Stomach (tissue), 9 donors: ENCODE results near the gene IL1B. TPM values are rescaled to one million over a fixed set of nuclear protein-coding genes. Genes with fewer than 3 reads are reported as not detected.

ENCODE experiments used
- DNase-seq, 2 donors: peaks; one replicate each; pipeline versions ENCODE4 v3.0.0 to v3.0.0-alpha.2; 2013 to 2019
- H3K27ac ChIP-seq, 5 donors: fragments of 200-600 bp in 4 of 5; sonication (generic) in 4 of 5; one replicate each; pipeline ENCODE4 v1.5.1; 2013 to 2019; ENCODE audit warnings: mild to moderate bottlenecking in 1 of 5, moderate library complexity in 1 of 5
- H3K27me3 ChIP-seq, 3 donors: fragments of 200-600 bp; sonication (generic); one replicate each; pipeline ENCODE4 v1.5.1; 2017 to 2019; ENCODE audit warnings: mixed run types in 1 of 3
- H3K36me3 ChIP-seq, 4 donors: fragments of 200-600 bp; sonication (generic); 1 replicate in 3 of 4; 2 replicates in 1 of 4; pipeline ENCODE4 v1.5.1; 2016 to 2019
- H3K4me1 ChIP-seq, 4 donors: fragments of 200-600 bp; sonication (generic); one replicate each; pipeline ENCODE4 v1.5.1; 2016 to 2019
- H3K4me3 ChIP-seq, 4 donors: fragments of 200-600 bp; sonication (generic) in 3 of 4; one replicate each; pipeline ENCODE4 v1.5.1; 2016 to 2019; ENCODE audit warnings: mild to moderate bottlenecking in 1 of 4
- H3K9me3 ChIP-seq, 4 donors: fragments of 200-600 bp; sonication (generic); one replicate each; pipeline ENCODE4 v1.5.1; 2016 to 2019
- EP300 ChIP-seq: sonication (generic); formaldehyde crosslinking; IDR thresholded peaks from one replicate; pipeline ENCODE4 v1.6.1; 2017; ENCODE audit warnings: antibody characterized with exemption
- POLR2A ChIP-seq, 4 donors: fragments of 450-650 bp; IDR thresholded peaks; one replicate each; pipeline ENCODE4 v1.6.1; 2016; ENCODE audit warnings: antibody characterized with exemption in 4 of 4, control low read depth in 2 of 4, mild to moderate bottlenecking in 1 of 4, moderate library complexity in 1 of 4
- POLR2AphosphoS5 ChIP-seq, 3 donors: sonication (generic); formaldehyde crosslinking; IDR thresholded peaks; one replicate each; pipeline ENCODE4 v1.6.1; 2016; ENCODE audit warnings: antibody characterized with exemption in 3 of 3
- WGBS, 5 donors: extraction: QIAGEN DNeasy Blood & Tissue Kit in 3 of 5; methylation state at CpG; one replicate each; pipeline versions ENCODE4 v1.1.5 to v1.1.7; 2013 to 2018; 5-methylcytosine and 5-hydroxymethylcytosine counted together
- intact Hi-C: fragments of 100-400 bp; cut with DNase I; formaldehyde crosslinking; loops from one replicate; pipeline ENCODE4 v1.15.1; 2023; ENCODE audit warnings: low total_unique reads
- polyA plus RNA-seq, 3 donors: library from polyadenylated mRNA; stranded (reverse); fragments of 200-250 nt; gene quantifications; one replicate each; pipeline ENCODE4 v1.2.3, GENCODE V29; 2013
- total RNA-seq, 5 donors: library from RNA; depleted of rRNA; stranded (reverse); fragments of >200 nt; gene quantifications; one replicate each; pipeline versions ENCODE4 v1.1.0 to v1.2.3, GENCODE V29; 2014 to 2016
- TF ChIP-seq, protein P1 (sequence below), 7 experiments: fragments of 450-650 bp in 4 of 7; fragments of 200-600 bp in 3 of 7; sonication (generic) in 3 of 7; IDR thresholded peaks; one replicate each; pipeline ENCODE4 v1.5.1; 2016 to 2019; ENCODE audit warnings: antibody characterized with exemption in 7 of 7, control low read depth in 2 of 7, mild to moderate bottlenecking in 1 of 7
- donor health status: healthy with polysubstance abuse.
- donor health status: Bipolar disorder and iron deficiency.
- donor health status: healthy.

The IL1B gene
- total and polyA plus RNA-seq, 8 donors: 1.2 to 64.9 (median 14.4) TPM

DNA sequence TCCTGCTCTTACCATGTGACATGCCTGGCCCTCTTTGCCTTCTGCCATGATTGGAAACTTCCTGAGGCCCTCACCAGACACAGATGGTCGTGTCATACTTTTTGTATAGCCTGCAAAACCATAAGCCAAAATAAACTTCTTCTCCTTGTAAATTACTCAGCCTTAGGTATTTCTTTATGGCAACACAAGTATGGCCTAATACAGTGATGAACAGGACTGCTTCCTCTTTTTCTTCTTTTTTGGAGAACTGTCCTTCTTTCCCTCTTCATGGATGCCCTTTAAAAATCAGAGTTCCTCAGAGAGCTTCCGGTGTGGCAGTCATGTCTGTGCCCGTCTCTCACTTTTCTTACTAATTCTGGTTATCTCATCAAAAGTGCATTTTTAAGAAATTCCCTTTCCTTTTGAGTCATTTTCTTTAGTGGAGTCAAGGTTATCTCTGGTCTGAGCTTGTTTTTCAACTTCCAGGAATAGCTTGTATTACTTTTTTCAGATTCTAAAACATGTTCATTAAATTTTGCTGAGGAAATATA lies 43.1 kb downstream of the IL1B start:
- no peak for DNase-seq
- H3K4me1 ChIP-seq: peaks cover 0 to 8% (median 0%) of the 10 kb centered on the region in 4 donors
- 67 to 78% (median 76%) methylated on average over 3 of the region's 3 CpGs for WGBS, 5 donors
- no peaks in the 10 kb centered on the region for H3K36me3 ChIP-seq
- H3K9me3 ChIP-seq: no peaks in the 10 kb centered on the region
- no peak overlapping the region for H3K4me3 ChIP-seq
- no peaks in the 10 kb centered on the region for H3K27me3 ChIP-seq
- peak overlapping the region in 2 of 5 donors; percentile 30 to 49 for H3K27ac ChIP-seq
- intact Hi-C loops: no loop called here
- TF ChIP-seq POLR2AphosphoS5 (IDR thresholded peaks at IDR 0.05) (no peak), EP300 (no peak), POLR2A (IDR thresholded peaks at IDR 0.05) (no peak)
- TF ChIP-seq, protein P1, sequence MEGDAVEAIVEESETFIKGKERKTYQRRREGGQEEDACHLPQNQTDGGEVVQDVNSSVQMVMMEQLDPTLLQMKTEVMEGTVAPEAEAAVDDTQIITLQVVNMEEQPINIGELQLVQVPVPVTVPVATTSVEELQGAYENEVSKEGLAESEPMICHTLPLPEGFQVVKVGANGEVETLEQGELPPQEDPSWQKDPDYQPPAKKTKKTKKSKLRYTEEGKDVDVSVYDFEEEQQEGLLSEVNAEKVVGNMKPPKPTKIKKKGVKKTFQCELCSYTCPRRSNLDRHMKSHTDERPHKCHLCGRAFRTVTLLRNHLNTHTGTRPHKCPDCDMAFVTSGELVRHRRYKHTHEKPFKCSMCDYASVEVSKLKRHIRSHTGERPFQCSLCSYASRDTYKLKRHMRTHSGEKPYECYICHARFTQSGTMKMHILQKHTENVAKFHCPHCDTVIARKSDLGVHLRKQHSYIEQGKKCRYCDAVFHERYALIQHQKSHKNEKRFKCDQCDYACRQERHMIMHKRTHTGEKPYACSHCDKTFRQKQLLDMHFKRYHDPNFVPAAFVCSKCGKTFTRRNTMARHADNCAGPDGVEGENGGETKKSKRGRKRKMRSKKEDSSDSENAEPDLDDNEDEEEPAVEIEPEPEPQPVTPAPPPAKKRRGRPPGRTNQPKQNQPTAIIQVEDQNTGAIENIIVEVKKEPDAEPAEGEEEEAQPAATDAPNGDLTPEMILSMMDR (IDR thresholded peaks at IDR 0.05): no peak

DNA sequence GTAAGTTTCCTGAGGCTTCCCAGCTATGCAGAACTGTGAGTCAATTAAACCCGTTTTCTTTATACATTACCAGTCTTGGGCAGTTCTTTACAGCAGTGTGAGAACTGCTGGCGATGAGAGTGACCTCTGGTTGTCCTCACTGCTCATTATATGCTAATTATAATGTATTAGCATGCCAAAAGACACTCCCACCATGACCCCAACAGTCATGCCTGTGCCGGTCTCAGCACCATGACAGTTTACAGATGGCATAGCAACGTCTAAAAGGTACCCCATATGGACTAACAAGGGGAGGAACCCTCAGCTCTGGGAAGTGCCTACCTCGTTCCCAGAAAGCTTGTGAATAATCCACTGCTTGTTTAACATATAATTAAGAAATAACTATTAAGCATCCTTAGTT lies 44.2 kb downstream of the IL1B start:
- 73 to 88% (median 80%) methylated on average over 5 of the region's 5 CpGs for WGBS, 5 donors
- no peak for DNase-seq
- Histone ChIP-seq H3K36me3 (no peaks in the 10 kb centered on the region), H3K27ac (no peak overlapping the region), H3K4me3 (no peak overlapping the region), H3K27me3 (no peaks in the 10 kb centered on the region), H3K4me1 (peaks cover 0 to 8% (median 0%) of the 10 kb centered on the region in 4 donors), H3K9me3 (no peaks in the 10 kb centered on the region)
- TF ChIP-seq, protein P1 (IDR thresholded peaks at IDR 0.05): no peak
- TF ChIP-seq POLR2AphosphoS5 (IDR thresholded peaks at IDR 0.05) (no peak), EP300 (no peak), POLR2A (IDR thresholded peaks at IDR 0.05) (no peak)
- intact Hi-C loops: no loop called here

DNA sequence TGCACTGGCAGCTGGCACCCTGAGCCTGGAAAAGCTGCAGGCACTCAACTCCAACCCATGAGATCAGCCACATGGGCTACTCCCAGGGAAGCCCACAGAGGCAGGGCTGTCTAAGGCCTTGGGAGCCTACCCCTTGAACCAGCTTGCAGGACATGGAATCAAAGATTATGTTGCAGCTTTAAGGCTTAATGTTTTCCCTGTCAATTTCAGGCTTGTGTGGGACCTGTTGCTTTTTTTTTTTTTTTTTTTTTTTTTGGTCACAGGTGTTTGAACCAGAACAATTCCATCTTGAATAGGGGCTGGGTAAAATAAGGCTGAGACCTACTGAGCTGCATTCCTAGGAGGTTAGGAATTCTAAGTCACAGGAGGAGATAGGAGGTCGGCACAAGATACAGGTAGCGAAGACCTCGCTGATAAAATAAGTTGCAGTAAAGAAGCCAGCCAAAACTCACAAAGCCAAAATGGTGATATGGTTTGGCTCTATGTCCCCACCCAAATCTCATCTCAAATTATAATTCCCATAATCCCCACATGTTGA lies 44.8 kb downstream of the IL1B start:
- no peaks in the 10 kb centered on the region for H3K36me3 ChIP-seq
- TF ChIP-seq POLR2A (IDR thresholded peaks at IDR 0.05) (no peak), EP300 (no peak), POLR2AphosphoS5 (IDR thresholded peaks at IDR 0.05) (no peak)
- TF ChIP-seq, protein P1 (IDR thresholded peaks at IDR 0.05): no peak
- H3K4me1 ChIP-seq: peaks cover 0 to 8% (median 0%) of the 10 kb centered on the region in 4 donors
- DNase-seq: no peak
- no peak overlapping the region for H3K4me3 ChIP-seq
- H3K27ac ChIP-seq: no peak overlapping the region
- H3K9me3 ChIP-seq: no peaks in the 10 kb centered on the region
- 91 to 95% (median 92%) methylated on average over 3 of the region's 3 CpGs for WGBS, 5 donors
- intact Hi-C loops: no loop called here
- H3K27me3 ChIP-seq: no peaks in the 10 kb centered on the region

DNA sequence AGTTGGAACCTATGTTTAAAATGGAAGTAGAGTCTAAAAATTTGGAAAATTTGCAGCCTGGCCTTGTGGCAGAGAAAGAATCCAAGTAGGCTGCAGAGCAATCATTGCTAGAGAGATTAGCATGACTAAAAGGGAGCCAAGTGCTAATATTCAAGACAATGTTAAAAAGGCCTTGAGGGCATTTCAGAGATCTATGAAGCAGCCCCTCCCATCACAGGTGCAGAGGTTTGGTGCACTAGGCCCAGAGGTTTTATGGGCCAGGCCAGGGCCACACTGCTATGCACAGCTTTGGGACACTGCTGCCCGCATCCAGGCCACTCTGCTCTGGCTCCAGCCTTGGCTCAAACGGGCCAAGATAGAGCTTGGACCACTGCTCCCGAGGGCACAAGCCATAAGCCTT lies 45.6 kb downstream of the IL1B start:
- no peak overlapping the region for H3K4me3 ChIP-seq
- WGBS, 5 donors: 78 to 100% (median 95%) methylated on average over 2 to 3 of the region's 3 CpGs
- H3K4me1 ChIP-seq: peaks cover 0 to 8% (median 0%) of the 10 kb centered on the region in 4 donors
- no peaks in the 10 kb centered on the region for H3K36me3 ChIP-seq
- TF ChIP-seq, protein P1 (IDR thresholded peaks at IDR 0.05): no peak
- TF ChIP-seq POLR2A (IDR thresholded peaks at IDR 0.05) (no peak), POLR2AphosphoS5 (IDR thresholded peaks at IDR 0.05) (no peak), EP300 (no peak)
- no peaks in the 10 kb centered on the region for H3K9me3 ChIP-seq
- intact Hi-C loops: no loop called here
- DNase-seq: no peak
- no peak overlapping the region for H3K27ac ChIP-seq
- H3K27me3 ChIP-seq: no peaks in the 10 kb centered on the region
